Endothelial cell of umbilical vein (primary cell): ENCODE data around the gene PYHIN1. TPM values are rescaled to one million over a fixed set of nuclear protein-coding genes. Genes with fewer than 3 reads are reported as not detected.

ENCODE experiments used
- BruUV-seq: library from RNA; stranded (reverse); fragments of 400-500 nt; replicated peaks from 2 replicates; lab custom pipeline; 2021; lab: Mats Ljungman, UMichigan
- CTCF ChIA-PET: fragments of 300-600, 350-600 bp; sonication (Branson Sonifier 250); formaldehyde crosslinking; loops from one replicate; lab custom pipeline; 2021; ENCODE audit warnings: antibody characterized with exemption, inconsistent platforms; lab: Charles Lee
- POLR2A ChIA-PET: fragments of 300-600, 350-600 bp; sonication (Branson Sonifier 250); formaldehyde crosslinking; loops from one replicate; lab custom pipeline; 2021; ENCODE audit warnings: antibody characterized with exemption, inconsistent platforms; lab: Charles Lee
- DNase-seq: peaks from one replicate; pipeline ENCODE4 v3.0.0-alpha.2; 2011; ENCODE audit warnings: low read depth, low spot score
- FAIRE-seq: peaks from 2 replicates; lab custom pipeline; 2011; peaks lifted over from hg19 to GRCh38; lab: Jason Lieb, UNC
- H2AFZ ChIP-seq: 2 replicates; pipeline ENCODE4 v1.6.0; 2012; ENCODE audit warnings: low read depth, low read length, control low read depth, inconsistent platforms
- H3K27ac ChIP-seq: 2 replicates; pipeline ENCODE4 v1.5.1; 2011; ENCODE audit warnings: low read depth, mild to moderate bottlenecking, control low read depth, low read length, moderate library complexity; ENCODE audit not compliant: insufficient read depth
- H3K27me3 ChIP-seq, 2 experiments: 2 replicates each; pipeline versions ENCODE4 v1.6.0 to v1.6.1; 2011; ENCODE audit warnings: low read length in 2 of 2, mixed read lengths in 1 of 2; ENCODE audit not compliant: control insufficient read depth in 2 of 2, insufficient read depth in 2 of 2
- H3K36me3 ChIP-seq, 2 experiments: 2 replicates in 1 of 2; 3 replicates in 1 of 2; pipeline ENCODE4 v1.5.1; 2011; ENCODE audit warnings: low read length in 2 of 2, mild to moderate bottlenecking in 1 of 2, moderate library complexity in 1 of 2; ENCODE audit not compliant: control insufficient read depth in 2 of 2, insufficient read depth in 2 of 2; ENCODE audit errors: extremely low read depth in 1 of 2
- H3K4me1 ChIP-seq: 3 replicates; pipeline ENCODE4 v1.5.1; 2011; ENCODE audit warnings: mild to moderate bottlenecking, low read length; ENCODE audit not compliant: control insufficient read depth, insufficient read depth; ENCODE audit errors: extremely low read depth
- H3K4me2 ChIP-seq: 2 replicates; pipeline ENCODE4 v1.6.1; 2011; ENCODE audit warnings: low read length, control low read depth, mixed read lengths; ENCODE audit not compliant: insufficient read depth
- H3K4me3 ChIP-seq, 3 experiments: fragments of 200-600 bp in 1 of 3; sonication (generic), shearing (Covaris generic) in 1 of 3; replicated peaks in 1 of 3; 2 replicates each; pipeline ENCODE4 v1.5.1; 2011 to 2016; ENCODE audit warnings: control low read depth in 3 of 3, low read length in 3 of 3, mild to moderate bottlenecking in 2 of 3, inconsistent platforms in 1 of 3, low read depth in 1 of 3, moderate library complexity in 1 of 3; ENCODE audit not compliant: insufficient read depth in 1 of 3
- H3K79me2 ChIP-seq: 2 replicates; pipeline ENCODE4 v1.6.0; 2012; ENCODE audit warnings: low read length, inconsistent platforms; ENCODE audit not compliant: control insufficient read depth, insufficient read depth
- H3K9ac ChIP-seq: replicated peaks from 2 replicates; pipeline ENCODE3; 2011; ENCODE audit warnings: low read length, control low read depth; ENCODE audit not compliant: insufficient read depth; ENCODE audit errors: extremely low read depth
- H3K9me1 ChIP-seq: replicated peaks from 3 replicates; pipeline ENCODE4 v1.6.0; 2011; ENCODE audit warnings: mild to moderate bottlenecking, low read length; ENCODE audit not compliant: control insufficient read depth, insufficient read depth; ENCODE audit errors: extremely low read depth
- H3K9me3 ChIP-seq: replicated peaks from 2 replicates; pipeline ENCODE4 v1.5.1; 2012; ENCODE audit warnings: low read length, inconsistent platforms; ENCODE audit not compliant: control insufficient read depth, insufficient read depth
- H4K20me1 ChIP-seq: replicated peaks from 2 replicates; pipeline ENCODE3; 2011; ENCODE audit warnings: mild to moderate bottlenecking, low read length; ENCODE audit not compliant: control insufficient read depth, insufficient read depth; ENCODE audit errors: extremely low read depth
- EZH2 ChIP-seq: IDR thresholded peaks from 2 replicates; pipeline ENCODE4 v1.6.1; 2012; ENCODE audit warnings: borderline replicate concordance, low read depth, mild to moderate bottlenecking, moderate library complexity, low read length, inconsistent platforms; ENCODE audit not compliant: severe bottlenecking
- FOS ChIP-seq: IDR thresholded peaks from 2 replicates; pipeline ENCODE4 v1.6.1; 2011; ENCODE audit warnings: mild to moderate bottlenecking, low read length, moderate library complexity, borderline replicate concordance; ENCODE audit not compliant: insufficient read depth
- MYC ChIP-seq: IDR thresholded peaks from one replicate; pipeline ENCODE4 v1.6.1; 2011; ENCODE audit warnings: mild to moderate bottlenecking, low read depth, low read length
- POLR2AphosphoS5 ChIP-seq: IDR thresholded peaks from 2 replicates; pipeline ENCODE4 v1.6.1; 2012; ENCODE audit warnings: low read depth, mild to moderate bottlenecking, control low read depth, low read length, moderate library complexity; ENCODE audit not compliant: insufficient read depth
- dilution Hi-C: fragments of 300-500 bp; cut with MboI; formaldehyde crosslinking; loops from one replicate; pipeline ENCODE4 v1.15.0; 2019; ENCODE audit warnings: low sequenced_read_pairs; ENCODE audit not compliant: extremely low pct_ligation_motif_present
- intact Hi-C: fragments of 100-400 bp; cut with micrococcal nuclease; formaldehyde crosslinking; loops from one replicate; pipeline ENCODE4 v1.10.0; 2022
- polyA plus RNA-seq, 4 experiments: library from polyadenylated mRNA; depleted of rRNA in 3 of 4; stranded (reverse) in 3 of 4; unstranded in 1 of 4; fragments of >200 nt; gene quantifications; 2 replicates each; pipeline versions ENCODE4 v1.2.1 to v1.2.3, GENCODE V29; 2011 to 2012; ENCODE audit warnings: missing spikeins in 1 of 4
- total RNA-seq: library from RNA; stranded (reverse); gene quantifications from 2 replicates; pipeline ENCODE4 v1.2.3, GENCODE V29; 2021
- TF ChIP-seq, protein P1 (sequence below): IDR thresholded peaks from 2 replicates; pipeline ENCODE4 v1.6.1; 2011; ENCODE audit not compliant: insufficient read depth, insufficient read length
- TF ChIP-seq, protein P2 (sequence below), 2 donors: IDR thresholded peaks; 1 replicate in 1 of 2; 2 replicates in 1 of 2; pipeline ENCODE4 v1.5.1; 2011; ENCODE audit warnings: low read length in 2 of 2, mild to moderate bottlenecking in 2 of 2, moderate library complexity in 2 of 2, control low read depth in 1 of 2, inconsistent platforms in 1 of 2, low read depth in 1 of 2; ENCODE audit not compliant: insufficient read depth in 1 of 2; ENCODE audit errors: extremely low read depth in 1 of 2

Gene PYHIN1
- total and polyA plus RNA-seq, 2 donors (not counting 3 experiments of a cell fraction or from before 2014, with no cell fraction given) = not detected

DNA sequence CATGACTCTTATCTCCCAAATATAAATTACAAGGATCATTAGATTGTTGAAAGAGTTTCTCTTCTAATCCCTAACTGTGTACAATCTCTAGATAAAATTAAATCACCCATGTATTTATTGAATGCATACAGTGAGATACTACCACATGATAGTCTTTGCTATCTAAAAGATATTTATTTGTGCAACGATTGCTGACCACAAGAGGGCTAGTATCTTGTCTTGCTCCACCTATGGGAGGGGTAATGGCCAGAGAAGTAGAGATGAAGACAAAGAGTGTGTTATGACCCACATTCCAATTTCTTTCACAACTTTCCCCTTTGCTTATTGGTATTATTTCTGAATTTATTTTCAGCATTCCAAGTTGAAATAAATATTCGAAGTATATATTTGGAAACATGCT, 13.7 kb downstream of the PYHIN1 start:
- no peaks in the 10 kb centered on the region for H4K20me1 ChIP-seq
- FAIRE-seq (no peak), DNase-seq (no peak)
- H3K4me2 ChIP-seq = no peak overlapping the region
- no peak overlapping the region for H3K4me3 ChIP-seq
- dilution Hi-C loops = no loop called here
- no peak for TF ChIP-seq MYC
- no peak for TF ChIP-seq FOS
- TF ChIP-seq, protein P1, sequence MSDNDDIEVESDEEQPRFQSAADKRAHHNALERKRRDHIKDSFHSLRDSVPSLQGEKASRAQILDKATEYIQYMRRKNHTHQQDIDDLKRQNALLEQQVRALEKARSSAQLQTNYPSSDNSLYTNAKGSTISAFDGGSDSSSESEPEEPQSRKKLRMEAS = no peak
- no peak for TF ChIP-seq EZH2
- H3K27me3 ChIP-seq = no peaks in the 10 kb centered on the region
- H3K79me2 ChIP-seq = no peaks in the 10 kb centered on the region
- intact Hi-C loops = no loop called here
- no peak overlapping the region for H3K27ac ChIP-seq
- CTCF ChIA-PET = no interaction called here
- POLR2A ChIA-PET = no interaction called here
- H2AFZ ChIP-seq = no peak overlapping the region
- no peaks in the 10 kb centered on the region for H3K4me1 ChIP-seq
- H3K36me3 ChIP-seq = no peaks in the 10 kb centered on the region
- no peaks in the 10 kb centered on the region for H3K9me1 ChIP-seq
- BruUV-seq = no TSS peak
- no peak overlapping the region for H3K9ac ChIP-seq
- no peaks in the 10 kb centered on the region for H3K9me3 ChIP-seq

DNA sequence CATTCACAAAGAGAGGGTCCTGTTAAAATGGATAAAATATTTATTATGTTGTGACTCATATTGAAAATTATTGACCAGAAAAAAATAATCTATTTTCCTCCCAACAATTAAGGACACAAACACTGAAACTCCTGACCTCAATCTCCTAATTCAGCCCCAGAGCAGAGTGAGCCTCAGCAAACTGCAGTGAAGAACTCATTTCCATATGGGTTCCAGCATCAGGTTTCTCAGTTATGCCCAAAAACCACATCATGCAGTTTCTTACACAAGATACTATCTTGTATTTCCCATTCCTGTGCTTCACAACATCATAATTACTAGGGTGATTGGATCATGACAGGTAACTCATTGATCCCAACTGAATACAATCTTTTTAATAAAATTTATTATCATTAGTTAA, 15.4 kb downstream of the PYHIN1 start:
- H3K27ac ChIP-seq = no peak overlapping the region
- TF ChIP-seq, protein P2, sequence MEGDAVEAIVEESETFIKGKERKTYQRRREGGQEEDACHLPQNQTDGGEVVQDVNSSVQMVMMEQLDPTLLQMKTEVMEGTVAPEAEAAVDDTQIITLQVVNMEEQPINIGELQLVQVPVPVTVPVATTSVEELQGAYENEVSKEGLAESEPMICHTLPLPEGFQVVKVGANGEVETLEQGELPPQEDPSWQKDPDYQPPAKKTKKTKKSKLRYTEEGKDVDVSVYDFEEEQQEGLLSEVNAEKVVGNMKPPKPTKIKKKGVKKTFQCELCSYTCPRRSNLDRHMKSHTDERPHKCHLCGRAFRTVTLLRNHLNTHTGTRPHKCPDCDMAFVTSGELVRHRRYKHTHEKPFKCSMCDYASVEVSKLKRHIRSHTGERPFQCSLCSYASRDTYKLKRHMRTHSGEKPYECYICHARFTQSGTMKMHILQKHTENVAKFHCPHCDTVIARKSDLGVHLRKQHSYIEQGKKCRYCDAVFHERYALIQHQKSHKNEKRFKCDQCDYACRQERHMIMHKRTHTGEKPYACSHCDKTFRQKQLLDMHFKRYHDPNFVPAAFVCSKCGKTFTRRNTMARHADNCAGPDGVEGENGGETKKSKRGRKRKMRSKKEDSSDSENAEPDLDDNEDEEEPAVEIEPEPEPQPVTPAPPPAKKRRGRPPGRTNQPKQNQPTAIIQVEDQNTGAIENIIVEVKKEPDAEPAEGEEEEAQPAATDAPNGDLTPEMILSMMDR (IDR thresholded peaks at IDR 0.05; ENCODE audit: extremely low read depth in 1 of 2, insufficient read depth in 1 of 2, low read depth in 1 of 2, low read length in 2 of 2) = no peak
- TF ChIP-seq EZH2 = no peak
- TF ChIP-seq MYC = no peak
- TF ChIP-seq, protein P1 = no peak
- TF ChIP-seq POLR2AphosphoS5 = no peak
- H3K9me3 ChIP-seq = no peaks in the 10 kb centered on the region
- no peak overlapping the region for H2AFZ ChIP-seq
- POLR2A ChIA-PET = no interaction called here
- FAIRE-seq (no peak), DNase-seq (no peak)
- no peak overlapping the region for H3K4me3 ChIP-seq
- H3K9ac ChIP-seq = no peak overlapping the region
- dilution Hi-C loops = no loop called here
- H3K9me1 ChIP-seq = no peaks in the 10 kb centered on the region
- H4K20me1 ChIP-seq = no peaks in the 10 kb centered on the region
- intact Hi-C loops = no loop called here
- no peaks in the 10 kb centered on the region for H3K36me3 ChIP-seq
- no peak overlapping the region for H3K4me2 ChIP-seq
- CTCF ChIA-PET = no interaction called here
- no peaks in the 10 kb centered on the region for H3K4me1 ChIP-seq
- no peaks in the 10 kb centered on the region for H3K79me2 ChIP-seq
- H3K27me3 ChIP-seq = no peaks in the 10 kb centered on the region
- no TSS peak for BruUV-seq
